Stimulated activated memory B cell treated with anti-CD40 and anti-IgM and Interleukin-4, amounts not matched to agents 10 μg/mL and 1 μg/mL and 100 μg/mL, for 72 hours (primary cell): ENCODE data around the gene OXT.
"Not testable (repeated sequence)": the region's sequence is repeated elsewhere in the genome, so short reads cannot be mapped to it uniquely, and the experiment has no call there.

ENCODE experiments used
- ATAC-seq: fragments of 150-1000 bp; cut with Tn5 transposase; 2 replicates; pipeline ENCODE4 v1.10.0; 2021
- H3K27ac Mint-ChIP-seq: one replicate; pipeline ENCODE4 v1.8.0; 2022; ENCODE audit warnings: mild to moderate bottlenecking, mixed read lengths
- H3K27me3 Mint-ChIP-seq: one replicate; pipeline ENCODE4 v1.8.0; 2022; ENCODE audit warnings: mixed read lengths
- H3K36me3 Mint-ChIP-seq: one replicate; pipeline ENCODE4 v1.8.0; 2022; ENCODE audit warnings: mixed read lengths
- H3K4me1 Mint-ChIP-seq: one replicate; pipeline ENCODE4 v1.8.0; 2022; ENCODE audit warnings: mixed read lengths
- H3K4me3 Mint-ChIP-seq: one replicate; pipeline ENCODE4 v1.8.0; 2022; ENCODE audit warnings: mild to moderate bottlenecking, moderate library complexity, mixed read lengths
- H3K9me3 Mint-ChIP-seq: one replicate; pipeline ENCODE4 v1.8.0; 2022; ENCODE audit warnings: mixed read lengths

Gene OXT

GRCh38 chr20:3072530-3073250 lies 1.3 kb downstream of the OXT start:
- no peaks in the 10 kb centered on the region for H3K27me3 Mint-ChIP-seq
- H3K9me3 Mint-ChIP-seq = no peaks in the 10 kb centered on the region
- ATAC-seq = no peak
- peak overlapping the region; percentile 76 for H3K27ac Mint-ChIP-seq
- peak overlapping the region; percentile 79 for H3K4me3 Mint-ChIP-seq
- H3K4me1 Mint-ChIP-seq = peaks cover 39% of the 10 kb centered on the region
- H3K36me3 Mint-ChIP-seq = no peaks in the 10 kb centered on the region

GRCh38 chr20:3073251-3073643 lies 1.8 kb downstream of the OXT start:
- not testable (repeated sequence) for ATAC-seq, H3K27me3 Mint-ChIP-seq, H3K4me3 Mint-ChIP-seq, H3K27ac Mint-ChIP-seq, H3K36me3 Mint-ChIP-seq, H3K9me3 Mint-ChIP-seq
- H3K4me1 Mint-ChIP-seq = peaks cover 34% of the 10 kb centered on the region

GRCh38 chr20:3074812-3075211 lies 3.4 kb downstream of the OXT start:
- H3K9me3 Mint-ChIP-seq = no peaks in the 10 kb centered on the region
- H3K4me1 Mint-ChIP-seq = peaks cover 21% of the 10 kb centered on the region
- H3K4me3 Mint-ChIP-seq = no peak overlapping the region
- H3K27me3 Mint-ChIP-seq = peaks cover 13% of the 10 kb centered on the region
- H3K36me3 Mint-ChIP-seq = no peaks in the 10 kb centered on the region
- no peak for ATAC-seq
- no peak overlapping the region for H3K27ac Mint-ChIP-seq

GRCh38 chr20:3075315-3075714 lies 3.9 kb downstream of the OXT start:
- not testable (repeated sequence) for H3K27ac Mint-ChIP-seq, ATAC-seq, H3K36me3 Mint-ChIP-seq, H3K9me3 Mint-ChIP-seq, H3K4me3 Mint-ChIP-seq
- peaks cover 18% of the 10 kb centered on the region for H3K27me3 Mint-ChIP-seq
- peaks cover 21% of the 10 kb centered on the region for H3K4me1 Mint-ChIP-seq

- Mint-ChIP-seq H3K36me3 (no peaks in the 10 kb centered on the region), H3K27ac (no peak overlapping the region), H3K4me3 (no peak overlapping the region), H3K27me3 (peaks cover 40% of the 10 kb centered on the region), H3K4me1 (peaks cover 5% of the 10 kb centered on the region), H3K9me3 (no peaks in the 10 kb centered on the region)
- ATAC-seq = no peak
Observed at GRCh38 chr20:3077618-3078134, 6.3 kb downstream of the OXT start.

GRCh38 chr20:3080939-3081388 lies 9.5 kb downstream of the OXT start:
- Mint-ChIP-seq H3K27me3 (peaks cover 68% of the 10 kb centered on the region), H3K4me3 (peak overlapping the region; percentile 15), H3K36me3 (no peaks in the 10 kb centered on the region), H3K27ac (no peak overlapping the region), H3K4me1 (peaks cover 13% of the 10 kb centered on the region), H3K9me3 (no peaks in the 10 kb centered on the region)
- ATAC-seq = no peak

GRCh38 chr20:3081641-3082040 lies 10.2 kb downstream of the OXT start:
- peaks cover 68% of the 10 kb centered on the region for H3K27me3 Mint-ChIP-seq
- peaks cover 13% of the 10 kb centered on the region for H3K4me1 Mint-ChIP-seq
- no peak overlapping the region for H3K27ac Mint-ChIP-seq
- no peaks in the 10 kb centered on the region for H3K9me3 Mint-ChIP-seq
- ATAC-seq = no peak
- H3K36me3 Mint-ChIP-seq = no peaks in the 10 kb centered on the region
- no peak overlapping the region for H3K4me3 Mint-ChIP-seq

- peak; percentile 49 for ATAC-seq
- H3K27me3 Mint-ChIP-seq = peaks cover 68% of the 10 kb centered on the region
Observed at GRCh38 chr20:3082306-3082951, 11.0 kb downstream of the OXT start.

GRCh38 chr20:3082955-3083952 lies 11.8 kb downstream of the OXT start:
- Mint-ChIP-seq H3K4me1 (peaks cover 13% of the 10 kb centered on the region), H3K27ac (no peak overlapping the region), H3K9me3 (no peaks in the 10 kb centered on the region), H3K4me3 (peak overlapping the region; percentile 68), H3K36me3 (no peaks in the 10 kb centered on the region), H3K27me3 (peaks cover 68% of the 10 kb centered on the region)
- no peak for ATAC-seq

More at GRCh38 chr20:3082306-3082951, 11.0 kb downstream of the OXT start:
- Mint-ChIP-seq H3K36me3 (no peaks in the 10 kb centered on the region), H3K4me3 (peak overlapping the region; percentile 47), H3K9me3 (no peaks in the 10 kb centered on the region), H3K4me1 (peaks cover 13% of the 10 kb centered on the region), H3K27ac (no peak overlapping the region)

GRCh38 chr20:3084283-3084985 lies 13.0 kb downstream of the OXT start, which contains the start of gene AVP:
Gene AVP, minus strand, starts transcription at chr20:3084724. Its CDS starts 50 bp downstream, at chr20:3084674.
- peak within 1 kb of the TSS; percentile 68 for H3K4me3 Mint-ChIP-seq
- H3K27ac Mint-ChIP-seq = no peak within 1 kb of the TSS
- peaks cover 13% of the 10 kb centered on the region for H3K4me1 Mint-ChIP-seq
- ATAC-seq = no peak
- peaks cover 61% of the 10 kb centered on the region for H3K27me3 Mint-ChIP-seq
- no peaks in the 10 kb centered on the region for H3K36me3 Mint-ChIP-seq
- H3K9me3 Mint-ChIP-seq = no peaks in the 10 kb centered on the region

GRCh38 chr20:3084986-3085360 lies 13.6 kb downstream of the OXT start:
- Mint-ChIP-seq H3K27ac (no peak overlapping the region), H3K4me1 (peaks cover 13% of the 10 kb centered on the region), H3K9me3 (no peaks in the 10 kb centered on the region), H3K27me3 (peaks cover 61% of the 10 kb centered on the region), H3K4me3 (no peak overlapping the region), H3K36me3 (no peaks in the 10 kb centered on the region)
- ATAC-seq = no peak

GRCh38 chr20:3085571-3086072 lies 14.2 kb downstream of the OXT start:
- no peak overlapping the region for H3K4me3 Mint-ChIP-seq
- H3K27ac Mint-ChIP-seq = no peak overlapping the region
- no peak for ATAC-seq
- H3K27me3 Mint-ChIP-seq = peaks cover 61% of the 10 kb centered on the region
- H3K36me3 Mint-ChIP-seq = no peaks in the 10 kb centered on the region
- no peaks in the 10 kb centered on the region for H3K9me3 Mint-ChIP-seq
- H3K4me1 Mint-ChIP-seq = peaks cover 13% of the 10 kb centered on the region

GRCh38 chr20:3088031-3088430 lies 16.6 kb downstream of the OXT start:
- H3K36me3 Mint-ChIP-seq = no peaks in the 10 kb centered on the region
- H3K27ac Mint-ChIP-seq = no peak overlapping the region
- no peaks in the 10 kb centered on the region for H3K9me3 Mint-ChIP-seq
- peaks cover 51% of the 10 kb centered on the region for H3K27me3 Mint-ChIP-seq
- H3K4me1 Mint-ChIP-seq = peaks cover 19% of the 10 kb centered on the region
- H3K4me3 Mint-ChIP-seq = no peak overlapping the region
- ATAC-seq = no peak

- no peak for ATAC-seq
- Mint-ChIP-seq H3K27ac (no peak overlapping the region), H3K4me3 (no peak overlapping the region), H3K27me3 (peaks cover 25% of the 10 kb centered on the region), H3K36me3 (no peaks in the 10 kb centered on the region), H3K9me3 (no peaks in the 10 kb centered on the region), H3K4me1 (peaks cover 10% of the 10 kb centered on the region)
Observed at GRCh38 chr20:3090565-3090964, 19.1 kb downstream of the OXT start.
